Adrenal gland (tissue), 12 donors: ENCODE measurements around the gene CDIP1. TPM values are rescaled to one million over a fixed set of nuclear protein-coding genes. Genes with fewer than 3 reads are reported as not detected.

Experiments used
- DNase-seq, 7 donors: peaks; one replicate each; pipeline ENCODE4 v3.0.0-alpha.2; 2019 to 2020
- H3K27ac ChIP-seq, 5 donors: fragments of 200-600 bp; sonication (generic) in 4 of 5; 1 replicate in 3 of 5; 2 replicates in 2 of 5; pipeline versions ENCODE4 v1.5.1 to v1.8.0; 2016 to 2020; ENCODE audit warnings: mild to moderate bottlenecking in 1 of 5
- H3K27me3 ChIP-seq: fragments of 200-600 bp; 2 replicates; pipeline ENCODE4 v1.8.0; 2021
- H3K36me3 ChIP-seq, 2 donors: fragments of 200-600 bp; replicated peaks in 1 of 2; 1 replicate in 1 of 2; 2 replicates in 1 of 2; pipeline versions ENCODE4 v1.5.1 to v1.8.0; 2018 to 2022
- H3K4me1 ChIP-seq, 2 donors: fragments of 200-600 bp; replicated peaks in 1 of 2; 1 replicate in 1 of 2; 2 replicates in 1 of 2; pipeline versions ENCODE4 v1.5.1 to v1.8.0; 2018 to 2021
- H3K4me3 ChIP-seq, 4 donors: fragments of 200-600 bp; sonication (generic) in 3 of 4; one replicate each; pipeline ENCODE4 v1.5.1; 2016 to 2018
- H3K9me3 ChIP-seq, 3 donors: fragments of 200-600 bp; sonication (generic) in 1 of 3; replicated peaks in 1 of 3; 1 replicate in 2 of 3; 2 replicates in 1 of 3; pipeline versions ENCODE4 v1.5.1 to v1.8.0; 2016 to 2021
- POLR2A ChIP-seq, 2 donors: fragments of 450-650 bp; IDR thresholded peaks; one replicate each; pipeline ENCODE4 v1.6.1; 2017; ENCODE audit warnings: antibody characterized with exemption in 2 of 2, mild to moderate bottlenecking in 2 of 2, moderate library complexity in 1 of 2
- WGBS, 4 donors: extraction: QIAGEN DNeasy Blood & Tissue Kit in 2 of 4; methylation state at CpG; one replicate each; pipeline versions ENCODE4 v1.1.5 to v1.1.7; 2013 to 2017; 5-methylcytosine and 5-hydroxymethylcytosine counted together
- intact Hi-C, 2 donors: fragments of 100-400 bp; cut with DNase I; formaldehyde crosslinking; loops; one replicate each; pipeline versions ENCODE4 v1.14.1 to v1.15.0; 2022 to 2023
- polyA plus RNA-seq, 3 donors: library from polyadenylated mRNA; stranded (reverse); fragments of 200-250 nt in 2 of 3; fragments of 350-450 nt in 1 of 3; fragmentation: Illumina TruSeq in 1 of 3; extraction: RNeasy Lipid Tissue Mini Kit (QIAGEN cat#74804) in 1 of 3; gene quantifications; one replicate each; pipeline ENCODE4 v1.2.3, GENCODE V29; 2013 to 2014
- total RNA-seq, 9 donors: library from RNA; depleted of rRNA in 4 of 9; stranded (reverse); fragments of >200 nt in 4 of 9; fragments of 120-200 nt in 1 of 9; fragmentation: NEBNext Ultra II Directional in 1 of 9; extraction: Animal tissue kit (Norgen Biotek cat#: 25700) in 1 of 9; gene quantifications; one replicate each; pipeline versions ENCODE4 v1.1.0 to v1.2.4, GENCODE V29; 2013 to 2023
- TF ChIP-seq, protein P1 (sequence below), 6 experiments: fragments of 450-650 bp in 4 of 6; fragments of 200-600 bp in 2 of 6; sonication (generic) in 1 of 6; IDR thresholded peaks; 1 replicate in 5 of 6; 2 replicates in 1 of 6; pipeline versions ENCODE4 v1.5.1 to v1.8.0; 2016 to 2021; ENCODE audit warnings: antibody characterized with exemption in 6 of 6, mild to moderate bottlenecking in 2 of 6, moderate library complexity in 1 of 6
- donor health status: healthy with polysubstance abuse.
- donor health status: Bipolar disorder and iron deficiency.
- donor health status: DM: yes; HTN: yes; CAD: no.
- donor health status: DM: no; HTN: no; CAD: no.
- donor health status: DM: no; HTN: no; CAD: no.
- donor health status: DM: yes; HTN: yes; CAD: no.

CDIP1 gene
- total and polyA plus RNA-seq, 12 donors: 23.6 to 68.0 (median 42.2) TPM

DNA sequence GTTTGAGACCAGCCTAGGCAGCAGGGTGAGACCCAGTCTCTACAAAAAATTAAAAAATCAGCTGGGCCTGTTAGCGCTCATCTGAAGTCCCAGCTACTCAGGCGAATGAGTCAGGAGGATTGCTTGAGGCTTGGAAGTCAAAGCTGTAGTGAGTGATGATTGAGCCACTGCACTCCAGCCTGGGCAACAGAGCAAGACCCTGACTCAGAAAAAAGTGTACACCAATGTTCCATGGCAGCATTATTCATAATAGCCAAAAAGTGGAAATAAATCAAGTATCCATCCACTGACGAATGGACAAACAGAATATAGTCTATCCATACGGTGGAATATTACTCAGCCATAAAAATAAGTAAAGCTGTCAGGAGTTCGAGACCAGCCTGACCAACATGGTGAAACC lies 66.7 kb downstream of the CDIP1 start:
- no peak overlapping the region for H3K4me3 ChIP-seq
- no peak for TF ChIP-seq POLR2A (IDR thresholded peaks at IDR 0.05)
- TF ChIP-seq, protein P1, sequence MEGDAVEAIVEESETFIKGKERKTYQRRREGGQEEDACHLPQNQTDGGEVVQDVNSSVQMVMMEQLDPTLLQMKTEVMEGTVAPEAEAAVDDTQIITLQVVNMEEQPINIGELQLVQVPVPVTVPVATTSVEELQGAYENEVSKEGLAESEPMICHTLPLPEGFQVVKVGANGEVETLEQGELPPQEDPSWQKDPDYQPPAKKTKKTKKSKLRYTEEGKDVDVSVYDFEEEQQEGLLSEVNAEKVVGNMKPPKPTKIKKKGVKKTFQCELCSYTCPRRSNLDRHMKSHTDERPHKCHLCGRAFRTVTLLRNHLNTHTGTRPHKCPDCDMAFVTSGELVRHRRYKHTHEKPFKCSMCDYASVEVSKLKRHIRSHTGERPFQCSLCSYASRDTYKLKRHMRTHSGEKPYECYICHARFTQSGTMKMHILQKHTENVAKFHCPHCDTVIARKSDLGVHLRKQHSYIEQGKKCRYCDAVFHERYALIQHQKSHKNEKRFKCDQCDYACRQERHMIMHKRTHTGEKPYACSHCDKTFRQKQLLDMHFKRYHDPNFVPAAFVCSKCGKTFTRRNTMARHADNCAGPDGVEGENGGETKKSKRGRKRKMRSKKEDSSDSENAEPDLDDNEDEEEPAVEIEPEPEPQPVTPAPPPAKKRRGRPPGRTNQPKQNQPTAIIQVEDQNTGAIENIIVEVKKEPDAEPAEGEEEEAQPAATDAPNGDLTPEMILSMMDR (IDR thresholded peaks at IDR 0.05): no peak
- intact Hi-C loops: no loop called here
- H3K4me1 ChIP-seq: peaks cover 0 to 21% of the 10 kb centered on the region in 2 donors
- no peaks in the 10 kb centered on the region for H3K9me3 ChIP-seq
- no peak overlapping the region for H3K27ac ChIP-seq
- 89 to 95% (median 93%) methylated on average over 5 of the region's 5 CpGs for WGBS, 4 donors
- no peak for DNase-seq
- peaks cover 0 to 19% of the 10 kb centered on the region in 2 donors for H3K36me3 ChIP-seq
- H3K27me3 ChIP-seq: no peaks in the 10 kb centered on the region

DNA sequence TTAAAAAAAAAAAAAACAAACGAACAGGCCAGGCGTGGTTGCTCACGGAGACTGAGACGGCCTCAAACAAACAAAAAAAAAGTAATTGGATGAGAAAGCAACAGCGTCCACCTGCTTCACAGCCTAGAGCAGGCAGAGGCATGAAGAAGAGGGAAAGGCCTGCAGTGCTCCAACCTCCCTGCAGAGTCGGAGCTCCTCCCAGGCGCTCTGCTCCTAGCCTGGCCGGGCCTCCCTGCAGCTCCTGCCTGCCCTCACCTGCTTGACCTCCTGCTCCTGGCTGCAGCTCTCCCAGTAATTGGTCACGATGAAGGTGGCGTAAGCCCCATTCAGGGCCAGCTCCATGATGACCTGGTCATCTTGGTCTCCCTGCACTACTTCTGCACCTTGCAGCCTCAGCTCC lies 69.6 kb downstream of the CDIP1 start:
- no peak overlapping the region for H3K4me3 ChIP-seq
- no peaks in the 10 kb centered on the region for H3K9me3 ChIP-seq
- intact Hi-C loops: no loop called here
- WGBS, 4 donors: 89 to 93% (median 90%) methylated on average over 8 to 10 of the region's 10 CpGs
- no peaks in the 10 kb centered on the region for H3K27me3 ChIP-seq
- no peak overlapping the region for H3K27ac ChIP-seq
- peaks cover 0 to 41% of the 10 kb centered on the region in 2 donors for H3K36me3 ChIP-seq
- TF ChIP-seq POLR2A (IDR thresholded peaks at IDR 0.05): no peak
- TF ChIP-seq, protein P1 (IDR thresholded peaks at IDR 0.05): no peak
- no peak for DNase-seq
- peaks cover 0 to 6% of the 10 kb centered on the region in 2 donors for H3K4me1 ChIP-seq

DNA sequence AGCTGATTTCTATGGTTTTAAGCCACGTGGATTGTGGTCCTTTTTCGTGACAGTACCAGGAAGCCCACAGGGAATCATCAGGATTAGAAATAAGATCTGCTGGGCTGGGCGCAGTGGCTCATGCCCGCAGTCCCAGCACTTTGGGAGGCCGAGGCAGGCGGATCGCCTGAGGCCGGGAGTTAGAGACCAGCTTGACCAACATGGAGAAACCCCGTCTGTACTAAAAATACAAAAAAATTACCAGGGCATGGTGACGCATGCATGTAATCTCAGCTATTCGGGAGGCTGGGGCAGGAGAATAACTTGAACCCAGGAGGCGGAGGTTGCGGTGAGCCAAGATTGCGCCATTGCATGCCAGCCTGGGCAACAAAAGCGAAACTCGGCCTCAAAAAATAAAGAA lies 70.7 kb downstream of the CDIP1 start:
- Histone ChIP-seq H3K9me3 (no peaks in the 10 kb centered on the region), H3K4me1 (no peaks in the 10 kb centered on the region), H3K36me3 (peaks cover 0 to 44% of the 10 kb centered on the region in 2 donors), H3K27ac (no peak overlapping the region), H3K27me3 (no peaks in the 10 kb centered on the region), H3K4me3 (no peak overlapping the region)
- no peak for DNase-seq
- intact Hi-C loops: no loop called here
- TF ChIP-seq, protein P1 (IDR thresholded peaks at IDR 0.05): no peak
- TF ChIP-seq POLR2A (IDR thresholded peaks at IDR 0.05): no peak
- 95 to 96% (median 95%) methylated on average over 16 of the region's 16 CpGs for WGBS, 4 donors

DNA sequence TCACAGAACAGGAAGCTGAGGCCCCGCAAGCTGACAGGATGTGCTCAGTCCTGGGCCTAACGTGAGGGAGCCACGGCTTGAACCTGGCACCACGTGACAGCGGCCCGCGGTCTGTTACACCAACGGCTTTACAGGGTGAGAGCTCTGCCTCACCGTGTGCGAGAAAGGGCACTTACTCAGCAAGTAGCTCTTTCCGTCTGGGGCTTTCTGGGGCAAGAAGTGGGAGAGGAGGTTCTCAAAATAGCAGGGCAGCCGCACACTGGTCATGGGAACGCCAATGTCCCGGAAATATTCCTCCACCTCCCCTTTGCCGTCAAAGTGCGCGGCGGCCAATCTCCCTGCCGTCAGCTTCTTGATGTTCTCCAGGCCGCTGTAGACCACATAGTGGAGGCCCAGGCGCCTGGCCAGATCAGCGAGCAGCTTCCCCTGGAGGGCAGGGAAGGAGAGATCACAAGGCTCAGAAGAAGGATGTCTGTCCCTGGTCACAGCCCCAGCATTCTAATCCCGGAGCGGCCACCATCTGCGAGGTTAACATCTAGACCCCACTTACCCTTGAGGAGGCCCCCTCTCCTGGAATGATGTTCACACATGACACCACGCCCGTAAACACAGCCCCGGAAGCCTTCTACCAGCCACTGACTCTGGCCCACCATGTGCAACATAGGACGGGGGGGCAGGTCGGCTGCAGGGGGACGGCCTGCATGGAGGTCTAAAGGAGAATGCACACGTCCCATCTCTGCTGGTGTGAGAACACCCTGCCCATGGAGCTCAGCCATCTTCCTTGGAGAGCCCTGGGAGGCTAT lies 72.4 kb downstream of the CDIP1 start:
- H3K27ac ChIP-seq: no peak overlapping the region
- H3K9me3 ChIP-seq: no peaks in the 10 kb centered on the region
- no peak overlapping the region for H3K4me3 ChIP-seq
- no peaks in the 10 kb centered on the region for H3K4me1 ChIP-seq
- no peak for DNase-seq
- peaks cover 0 to 44% of the 10 kb centered on the region in 2 donors for H3K36me3 ChIP-seq
- 91 to 94% (median 93%) methylated on average over 21 to 32 of the region's 32 CpGs for WGBS, 4 donors
- TF ChIP-seq, protein P1 (IDR thresholded peaks at IDR 0.05): no peak
- TF ChIP-seq POLR2A (IDR thresholded peaks at IDR 0.05): no peak
- no peaks in the 10 kb centered on the region for H3K27me3 ChIP-seq
- intact Hi-C loops: no loop called here
